GM12878 (cell line): ENCODE results near the gene SLC24A3. TPM values are rescaled to one million over a fixed set of nuclear protein-coding genes. Genes with fewer than 3 reads are reported as not detected.

Source experiments
- ATAC-seq: fragments of 200-7000 bp; cut with Tn5 transposase; 3 replicates; pipeline ENCODE4 v1.9.1; 2020; ENCODE audit warnings: mild to moderate bottlenecking, moderate library complexity
- BruUV-seq: library from RNA; stranded (reverse); fragments of 400-500 nt; replicated peaks from 2 replicates; lab custom pipeline; 2021; lab: Mats Ljungman, UMichigan
- CTCF ChIA-PET: fragments of 300-600 bp; sonication (Branson Sonifier 250); formaldehyde crosslinking; extraction: SDS; loops from one replicate; lab custom pipeline; 2021; ENCODE audit warnings: inconsistent platforms; lab: Yijun Ruan, JAX
- POLR2A ChIA-PET: fragments of 350-600 bp; formaldehyde crosslinking; extraction: SDS; loops from one replicate; lab custom pipeline; 2021; ENCODE audit warnings: inconsistent platforms; lab: Charles Lee
- RAD21 ChIA-PET: fragments of 300-600 bp; sonication (Branson Sonifier 250); formaldehyde crosslinking; loops from one replicate; lab custom pipeline; 2023; ENCODE audit warnings: antibody characterized with exemption; ENCODE audit not compliant: unreplicated experiment; lab: Charles Lee
- SMC1A ChIA-PET: fragments of 300-600 bp; sonication (Branson Sonifier 250); formaldehyde crosslinking; loops from one replicate; lab custom pipeline; 2023; ENCODE audit not compliant: unreplicated experiment, uncharacterized antibody; lab: Charles Lee
- DNase-seq: peaks from one replicate; pipeline ENCODE4 v3.0.0-alpha.2; 2011; ENCODE audit warnings: low read depth, low spot score
- FAIRE-seq: peaks from 3 replicates; lab custom pipeline; 2011; peaks lifted over from hg19 to GRCh38; lab: Jason Lieb, UNC
- H2AFZ ChIP-seq: 2 replicates; pipeline ENCODE4 v1.6.0; 2011; ENCODE audit warnings: low read depth, low read length, control low read depth; ENCODE audit not compliant: control insufficient read depth
- H3K27ac ChIP-seq: 2 replicates; pipeline ENCODE4 v1.5.1; 2011; ENCODE audit warnings: control low read depth; ENCODE audit not compliant: control insufficient read depth, insufficient read depth
- H3K27me3 ChIP-seq, 2 experiments: replicated peaks in 1 of 2; 2 replicates each; pipeline versions ENCODE4 v1.6.0 to v1.6.1; 2011; ENCODE audit warnings: low read length in 1 of 2; ENCODE audit not compliant: control insufficient read depth in 2 of 2, insufficient read depth in 2 of 2
- H3K36me3 ChIP-seq, 2 experiments: 2 replicates each; pipeline ENCODE4 v1.5.1; 2011; ENCODE audit warnings: low read length in 1 of 2; ENCODE audit not compliant: control insufficient read depth in 2 of 2, insufficient read depth in 2 of 2
- H3K4me1 ChIP-seq: 2 replicates; pipeline ENCODE4 v1.6.1; 2011; ENCODE audit warnings: mild to moderate bottlenecking, low read length, moderate library complexity, mixed read lengths; ENCODE audit not compliant: control insufficient read depth, insufficient read depth
- H3K4me2 ChIP-seq: 2 replicates; pipeline ENCODE4 v1.6.0; 2011; ENCODE audit warnings: control low read depth; ENCODE audit not compliant: control insufficient read depth, insufficient read depth
- H3K4me3 ChIP-seq: fragments of 200-600 bp; sonication (generic); 2 replicates; pipeline ENCODE4 v1.5.1; 2016
- H3K79me2 ChIP-seq: 2 replicates; pipeline ENCODE4 v1.6.0; 2011; ENCODE audit warnings: low read length; ENCODE audit not compliant: control insufficient read depth, insufficient read depth
- H3K9ac ChIP-seq: 2 replicates; pipeline ENCODE4 v1.8.0; 2011; ENCODE audit warnings: low read length, control low read depth, mixed read lengths; ENCODE audit not compliant: control insufficient read depth, insufficient read depth
- H3K9me3 ChIP-seq: replicated peaks from 3 replicates; pipeline ENCODE4 v1.5.1; 2011; ENCODE audit warnings: mild to moderate bottlenecking, low read length; ENCODE audit not compliant: control insufficient read depth, insufficient read depth
- H4K20me1 ChIP-seq: 2 replicates; pipeline ENCODE4 v1.6.0; 2011; ENCODE audit not compliant: control insufficient read depth, insufficient read depth
- ATF3 ChIP-seq: IDR thresholded peaks from 2 replicates; pipeline ENCODE4 v1.6.1; 2011; ENCODE audit warnings: low read depth, mild to moderate bottlenecking, low read length, moderate library complexity, borderline replicate concordance; ENCODE audit errors: extremely low read depth
- CHD4 ChIP-seq: fragments of 200-600 bp; sonication (generic); IDR thresholded peaks from 2 replicates; pipeline ENCODE4 v1.6.1; 2016; ENCODE audit warnings: mild to moderate bottlenecking
- HSF1 ChIP-seq: fragments of 150-350 bp; IDR thresholded peaks from 2 replicates; pipeline ENCODE4 v1.6.1; 2014; ENCODE audit warnings: mild to moderate bottlenecking, low read depth, low read length
- IKZF2 ChIP-seq, 2 experiments: fragments of 450-650 bp; IDR thresholded peaks; 2 replicates each; pipeline ENCODE4 v1.6.1; 2017; ENCODE audit warnings: mild to moderate bottlenecking in 2 of 2, moderate library complexity in 2 of 2
- NRF1 ChIP-seq: conservative IDR thresholded peaks from 2 replicates; pipeline ENCODE4 v1.6.1; 2011; ENCODE audit warnings: mild to moderate bottlenecking, low read depth, low read length, improper control_type of control experiment
- REST ChIP-seq: IDR thresholded peaks from 2 replicates; pipeline ENCODE4 v1.6.1; 2012; ENCODE audit warnings: mild to moderate bottlenecking, low read depth, low read length
- SPI1 ChIP-seq: IDR thresholded peaks from 2 replicates; pipeline ENCODE4 v1.6.1; 2011; ENCODE audit warnings: low read depth, mild to moderate bottlenecking, low read length, moderate library complexity, borderline replicate concordance; ENCODE audit not compliant: insufficient read depth
- SREBF2 ChIP-seq: IDR thresholded peaks from 2 replicates; pipeline ENCODE4 v1.6.1; 2012; ENCODE audit warnings: mild to moderate bottlenecking, low read length
- USF1 ChIP-seq: IDR thresholded peaks from 2 replicates; pipeline ENCODE4 v1.6.1; 2011; ENCODE audit warnings: borderline replicate concordance, low read depth, mild to moderate bottlenecking, moderate library complexity, mixed read lengths, low read length; ENCODE audit not compliant: insufficient read depth; ENCODE audit errors: extremely low read length
- WRNIP1 ChIP-seq: IDR thresholded peaks from 2 replicates; pipeline ENCODE4 v1.6.1; 2011; ENCODE audit warnings: low read depth, low read length, improper control_type of control experiment, borderline replicate concordance
- ZNF592 ChIP-seq: fragments of 450-650 bp; IDR thresholded peaks from 2 replicates; pipeline ENCODE4 v1.6.1; 2017; ENCODE audit warnings: mild to moderate bottlenecking, moderate library complexity
- WGBS: methylation state at CpG from one replicate; pipeline ENCODE4 v1.1.6; 2016; ENCODE audit warnings: low lambda C conversion rate; ENCODE audit not compliant: insufficient replicate concordance, insufficient coverage; ENCODE audit errors: missing lambda C conversion rate; 5-methylcytosine and 5-hydroxymethylcytosine counted together
- in situ Hi-C: fragments of 300-500 bp; cut with MboI; formaldehyde crosslinking; loops from 9 replicates; pipeline ENCODE4 v1.14.3; 2018; ENCODE audit warnings: mixed read lengths
- intact Hi-C: fragments of 100-400 bp; cut with micrococcal nuclease; formaldehyde crosslinking; loops from one replicate; pipeline ENCODE4 v1.14.2; 2022; ENCODE audit not compliant: unreplicated experiment
- polyA plus RNA-seq, 11 experiments: library from polyadenylated mRNA; depleted of rRNA in 4 of 11; unstranded in 6 of 11; stranded (reverse) in 5 of 11; fragments of >200 nt; fragmentation: Nextera tagmentation in 4 of 11; fragmentation: Illumina TruSeq in 1 of 11; extraction: Ambion mirVana in 4 of 11; extraction: Trizol in 1 of 11; gene quantifications; 1 replicate in 1 of 11; 2 replicates in 10 of 11; pipeline versions ENCODE4 v1.2.1 to v1.2.3, GENCODE V29; 2011 to 2016; ENCODE audit warnings: inconsistent platforms in 2 of 11, missing spikeins in 2 of 11, low read depth in 1 of 11
- total RNA-seq, 4 experiments: library from RNA; depleted of rRNA in 3 of 4; stranded (reverse); fragments of >200 nt in 3 of 4; fragmentation: Illumina TruSeq in 1 of 4; extraction: Trizol in 1 of 4; gene quantifications; 2 replicates each; pipeline versions ENCODE4 v1.2.1 to v1.2.3, GENCODE V29; 2013 to 2021

The SLC24A3 gene
- total and polyA plus RNA-seq, 10 of the 15 experiments (the other 5 are each of a cell fraction or from before 2014, with no cell fraction given), result 0.04 TPM; not detected in 9

GRCh38 chr20:19274412-19275015 lies 62.1 kb downstream of the SLC24A3 start:
- FAIRE-seq, result no peak
- H3K4me2 ChIP-seq, result no peak overlapping the region
- H3K9me3 ChIP-seq, result no peaks in the 10 kb centered on the region
- H3K27me3 ChIP-seq, result peaks cover 0 to 3% of the 10 kb centered on the region in 2 experiments; a peak in 1 of 4 replicates
- H3K79me2 ChIP-seq, result no peaks in the 10 kb centered on the region
- BruUV-seq, result no TSS peak
- SMC1A ChIA-PET, result interaction anchor here (0.7 to 1.0 kb wide), 2 partner anchors 9 to 315 kb away, joined by 3 read pairs; no protein-coding TSS in a partner anchor
- WGBS, result 14% methylated on average over 8 of the region's 8 CpGs
- POLR2A ChIA-PET, result no interaction called here
- RAD21 ChIA-PET, result no interaction called here
- in situ Hi-C loops (no loop called here), intact Hi-C loops (no loop called here)
- no peak for ATAC-seq
- no peak overlapping the region for H3K27ac ChIP-seq
- no peaks in the 10 kb centered on the region for H3K36me3 ChIP-seq
- H3K4me1 ChIP-seq, result no peaks in the 10 kb centered on the region
- no peak overlapping the region for H3K4me3 ChIP-seq
- CTCF ChIA-PET, result no interaction called here
- H4K20me1 ChIP-seq, result no peaks in the 10 kb centered on the region; the same call in 1 of the 2 replicates
- no peak overlapping the region for H2AFZ ChIP-seq
- DNase-seq, result no peak
- H3K9ac ChIP-seq, result no peak overlapping the region
- TF ChIP-seq NRF1 (no peak), SPI1 (no peak), ATF3 (no peak), WRNIP1 (no peak), REST (no peak), ZNF592 (no peak), SREBF2 (no peak), IKZF2 (IDR thresholded peaks at IDR 0.05) (no peak), USF1 (no peak), HSF1 (no peak), CHD4 (no peak)
